ENCODE measurements around the gene ZNG1A. TPM values are rescaled to one million over a fixed set of nuclear protein-coding genes. Genes with fewer than 3 reads are reported as not detected.
A peak's percentile ranks its signal among the peaks of the same experiment; 100 is the strongest.
"Not testable (repeated sequence)": the region's sequence is repeated elsewhere in the genome, so short reads cannot be mapped to it uniquely, and the experiment has no call there.

ZNG1A gene
- total RNA-seq, 4 donors from 2014 or later: 21.9 to 34.5 (median 25.4) TPM

DNA sequence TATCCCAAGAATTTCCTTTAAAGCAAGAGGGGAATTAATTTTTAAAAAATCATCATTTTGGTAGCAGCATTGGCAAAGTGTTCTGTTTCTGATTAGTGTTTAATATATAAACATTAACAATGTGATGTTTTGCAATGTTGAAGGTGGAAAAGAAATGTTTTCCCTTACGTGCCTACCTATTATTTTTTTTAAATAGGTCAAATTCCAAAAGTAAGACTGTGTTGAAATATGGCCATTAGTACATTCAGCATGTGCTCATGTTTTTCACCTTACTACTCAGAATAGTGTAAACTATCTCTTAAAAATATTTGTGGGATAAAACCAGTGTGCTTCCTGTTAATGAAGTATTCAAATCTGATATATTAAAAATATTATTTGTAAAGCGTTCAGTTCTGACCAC lies 39.1 kb upstream of the ZNG1A start:
- DNase-seq (ENCODE audit: low spot score): no peak
- ATAC-seq (ENCODE audit: low FRiP score): no peak
- TF ChIP-seq, protein P1, sequence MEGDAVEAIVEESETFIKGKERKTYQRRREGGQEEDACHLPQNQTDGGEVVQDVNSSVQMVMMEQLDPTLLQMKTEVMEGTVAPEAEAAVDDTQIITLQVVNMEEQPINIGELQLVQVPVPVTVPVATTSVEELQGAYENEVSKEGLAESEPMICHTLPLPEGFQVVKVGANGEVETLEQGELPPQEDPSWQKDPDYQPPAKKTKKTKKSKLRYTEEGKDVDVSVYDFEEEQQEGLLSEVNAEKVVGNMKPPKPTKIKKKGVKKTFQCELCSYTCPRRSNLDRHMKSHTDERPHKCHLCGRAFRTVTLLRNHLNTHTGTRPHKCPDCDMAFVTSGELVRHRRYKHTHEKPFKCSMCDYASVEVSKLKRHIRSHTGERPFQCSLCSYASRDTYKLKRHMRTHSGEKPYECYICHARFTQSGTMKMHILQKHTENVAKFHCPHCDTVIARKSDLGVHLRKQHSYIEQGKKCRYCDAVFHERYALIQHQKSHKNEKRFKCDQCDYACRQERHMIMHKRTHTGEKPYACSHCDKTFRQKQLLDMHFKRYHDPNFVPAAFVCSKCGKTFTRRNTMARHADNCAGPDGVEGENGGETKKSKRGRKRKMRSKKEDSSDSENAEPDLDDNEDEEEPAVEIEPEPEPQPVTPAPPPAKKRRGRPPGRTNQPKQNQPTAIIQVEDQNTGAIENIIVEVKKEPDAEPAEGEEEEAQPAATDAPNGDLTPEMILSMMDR (IDR thresholded peaks at IDR 0.05): no peak

DNA sequence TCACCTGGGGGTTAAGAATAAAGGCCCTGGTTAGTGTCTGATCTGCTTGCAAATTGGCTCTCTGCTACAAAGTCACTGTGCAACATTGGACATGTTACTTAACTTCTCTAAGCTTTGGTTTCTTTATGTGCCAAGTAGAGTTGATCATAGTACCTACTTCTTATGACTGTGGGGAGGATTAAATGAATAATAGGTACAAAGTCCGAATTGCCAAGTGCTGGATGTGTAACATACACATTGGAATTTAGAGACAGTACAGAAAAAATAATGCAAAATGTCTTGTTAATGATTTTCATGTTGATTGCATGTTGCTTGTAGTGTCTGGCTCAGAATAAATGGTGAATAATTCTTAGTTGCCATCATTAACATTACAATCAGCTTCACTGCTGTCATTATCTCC lies 38.0 kb upstream of the ZNG1A start:
- TF ChIP-seq, protein P1 (IDR thresholded peaks at IDR 0.05): no peak
- no peak for DNase-seq (ENCODE audit: low spot score)
- no peak for ATAC-seq (ENCODE audit: low FRiP score)

DNA sequence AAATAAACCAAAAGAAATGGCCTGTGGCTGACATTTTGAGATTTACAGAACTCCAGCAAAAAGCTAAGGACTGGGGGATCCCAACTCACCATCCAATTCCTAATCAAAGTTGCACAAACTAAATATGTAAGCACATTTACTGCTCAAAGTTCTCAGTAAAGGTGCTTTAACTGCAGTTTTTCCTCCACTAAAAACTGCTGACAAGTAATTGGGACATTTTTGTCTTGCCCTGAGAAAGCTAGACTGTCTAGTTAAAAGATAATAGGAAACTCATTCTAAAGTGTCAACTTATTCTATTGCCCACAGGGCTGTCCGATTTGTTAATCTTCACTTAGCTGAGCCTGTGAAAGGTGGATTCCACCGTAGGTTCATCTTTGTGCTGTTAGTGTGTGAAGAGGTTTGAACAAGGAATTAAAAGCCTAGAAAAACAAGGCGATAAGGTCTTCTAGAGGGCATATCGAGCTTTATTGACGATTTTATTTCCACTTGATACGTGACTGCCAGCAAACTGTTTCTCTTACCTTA lies 36.8 kb upstream of the ZNG1A start:
- TF ChIP-seq, protein P1 (IDR thresholded peaks at IDR 0.05): no peak
- ATAC-seq (ENCODE audit: low FRiP score) (no peak), DNase-seq (ENCODE audit: low spot score) (no peak)

DNA sequence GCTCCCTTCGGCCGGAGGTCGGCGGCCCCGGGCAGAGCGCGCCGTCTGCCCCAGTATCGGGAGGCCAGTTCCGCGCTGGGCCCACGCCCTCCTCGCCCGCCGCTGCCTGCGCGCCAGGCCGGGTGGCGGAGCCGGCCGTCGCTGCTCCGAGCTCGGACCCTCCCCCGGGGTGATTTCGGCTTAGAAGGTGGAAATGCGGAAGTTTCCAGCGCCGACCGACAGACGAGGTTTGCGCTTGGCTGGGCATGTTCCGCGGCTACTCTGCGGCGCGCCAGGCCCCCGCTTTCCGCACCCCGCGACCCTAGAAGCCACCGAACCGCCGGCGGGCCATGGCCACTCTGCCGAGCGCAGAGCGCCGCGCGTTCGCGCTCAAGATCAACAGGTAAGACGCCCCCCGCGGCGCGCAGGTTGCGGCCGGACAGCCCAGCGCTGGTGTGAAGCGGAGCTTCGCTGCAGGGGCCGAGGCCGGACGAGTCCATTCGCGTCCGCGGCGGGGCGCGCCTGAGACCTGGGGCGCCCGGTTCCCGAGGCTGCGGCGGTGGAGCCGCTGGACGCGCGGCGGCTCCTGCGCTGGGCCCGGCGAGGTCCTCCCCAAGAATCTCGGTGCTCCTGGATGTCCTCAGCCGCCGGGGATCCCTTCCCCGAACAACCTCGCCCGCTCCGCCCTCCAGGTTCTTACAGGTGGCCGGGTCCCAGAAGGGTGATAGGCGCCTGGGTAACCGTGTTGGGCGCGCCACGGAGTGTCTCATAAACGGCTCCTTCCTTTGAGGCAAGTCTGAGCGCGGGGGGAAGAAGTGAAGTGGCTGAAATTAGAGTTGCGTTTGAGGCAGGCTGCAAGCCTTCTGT lies 36.0 kb upstream of the ZNG1A start, which contains the start of gene DOCK8:
Gene DOCK8 (plus strand): TSS at position 218 of the 846 bp plus-strand sequence. CDS start 112 bp downstream, at position 330.
- TF ChIP-seq, protein P1 (IDR thresholded peaks at IDR 0.05): no peak
- DNase-seq (ENCODE audit: low spot score): no peak
- peak; percentile 84 for ATAC-seq (ENCODE audit: low FRiP score)

DNA sequence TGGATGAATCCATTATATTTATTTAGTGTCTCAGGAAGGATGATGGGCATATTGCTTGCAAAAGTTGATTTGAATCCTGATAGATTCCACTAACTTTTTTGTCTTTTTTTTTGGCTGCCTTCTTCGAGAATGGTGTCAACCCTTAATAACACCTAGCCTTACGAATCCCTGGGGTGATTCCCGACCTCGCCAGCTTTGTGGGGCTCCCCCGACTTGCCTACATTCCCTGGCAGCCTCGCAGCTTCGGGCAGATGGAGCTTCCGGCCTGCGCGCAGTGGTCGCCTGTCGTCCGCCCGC lies 35.4 kb upstream of the ZNG1A start:
- no peak for DNase-seq (ENCODE audit: low spot score)
- ATAC-seq (ENCODE audit: low FRiP score): no peak
- TF ChIP-seq, protein P1 (IDR thresholded peaks at IDR 0.05): no peak

DNA sequence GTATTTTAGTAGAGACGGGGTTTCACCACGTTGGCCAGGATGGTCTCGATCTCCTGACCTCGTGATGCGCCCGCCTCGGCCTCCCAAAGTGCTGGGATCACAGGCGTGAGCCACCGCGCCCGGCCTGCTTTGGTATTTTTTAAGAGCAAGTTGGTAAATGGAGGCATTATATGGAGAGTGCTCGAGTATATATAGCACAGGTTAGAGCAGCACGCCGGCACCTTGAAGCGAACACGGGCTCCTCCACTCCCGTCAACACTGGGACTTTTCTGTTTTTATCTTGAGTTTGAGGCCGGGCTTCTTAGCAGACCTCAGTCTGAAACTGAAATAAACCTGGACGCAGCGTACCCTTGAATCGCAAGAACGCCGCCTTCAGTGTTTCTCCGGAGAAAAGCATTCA lies 35.0 kb upstream of the ZNG1A start:
- DNase-seq (ENCODE audit: low spot score); ATAC-seq (ENCODE audit: low FRiP score): not testable (repeated sequence)

DNA sequence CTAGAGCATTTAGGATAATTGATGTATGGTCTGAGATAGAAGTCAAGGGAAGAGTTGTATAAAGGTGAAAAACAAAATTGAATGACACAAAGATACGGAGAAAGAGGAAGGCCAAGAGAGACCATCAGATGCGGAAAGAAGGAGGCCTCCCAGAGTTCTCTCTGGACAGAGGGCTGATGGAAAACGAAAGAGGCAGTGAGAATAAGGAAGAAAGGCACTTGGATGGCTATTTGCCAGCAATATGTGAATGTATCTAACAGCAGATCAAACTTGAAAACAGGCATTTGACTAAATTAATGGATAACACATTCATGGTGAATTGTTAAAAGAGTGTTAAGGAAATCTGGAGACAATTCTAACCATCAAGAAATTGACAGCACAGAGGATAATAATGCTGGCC lies 33.4 kb upstream of the ZNG1A start:
- ATAC-seq (ENCODE audit: low FRiP score): no peak
- TF ChIP-seq, protein P1 (IDR thresholded peaks at IDR 0.05): no peak

More for the DNA sequence above, 33.4 kb upstream of the ZNG1A start:
- DNase-seq (ENCODE audit: low spot score): no peak
